Measurements from ENCODE around the gene LAPTM5. TPM values are rescaled to one million over a fixed set of nuclear protein-coding genes. Genes with fewer than 3 reads are reported as not detected.

Gene LAPTM5
- total RNA-seq, 1 experiment from 2014 or later: not detected

GRCh38 chr1:30747033-30748008 is 10.3 kb downstream of the LAPTM5 start:
- Histone ChIP-seq H3K9me3 (ENCODE audit: low read depth, low read length, poor library complexity, severe bottlenecking) (no peaks in the 10 kb centered on the region), H3K4me3 (ENCODE audit: low read depth, low read length, poor library complexity, severe bottlenecking) (no peak overlapping the region), H3K27me3 (replicated peaks; ENCODE audit: insufficient read depth, low read depth, low read length, poor library complexity) (no peaks in the 10 kb centered on the region), H3K4me1 (ENCODE audit: insufficient read depth, low read length, poor library complexity, severe bottlenecking) (no peaks in the 10 kb centered on the region), H3K27ac (ENCODE audit: low read depth, low read length, poor library complexity, severe bottlenecking) (no peak overlapping the region), H3K36me3 (ENCODE audit: insufficient read depth, low read length, poor library complexity, severe bottlenecking) (no peaks in the 10 kb centered on the region)
- TF ChIP-seq CTCF (conservative IDR thresholded peaks at IDR 0.05; ENCODE audit: low read depth, low read length) (no peak), EZH2 (IDR thresholded peaks at IDR 0.05; ENCODE audit: borderline replicate concordance, low read depth, low read length, poor library complexity, severe bottlenecking) (no peak)
- ChIA-PET CTCF (no interaction called here), POLR2A (ENCODE audit: low non-redundant PET) (no interaction called here)
- no TSS peak for BruUV-seq (replicated peaks)
- DNase-seq (ENCODE audit: low spot score): no peak
- intact Hi-C loops (cut with micrococcal nuclease; ENCODE audit: unreplicated experiment): no loop called here

GRCh38 chr1:30746212-30747032 is 11.2 kb downstream of the LAPTM5 start:
- Histone ChIP-seq H3K27me3 (replicated peaks; ENCODE audit: insufficient read depth, low read depth, low read length, poor library complexity) (no peaks in the 10 kb centered on the region), H3K9me3 (ENCODE audit: low read depth, low read length, poor library complexity, severe bottlenecking) (no peaks in the 10 kb centered on the region), H3K36me3 (ENCODE audit: insufficient read depth, low read length, poor library complexity, severe bottlenecking) (no peaks in the 10 kb centered on the region), H3K4me1 (ENCODE audit: insufficient read depth, low read length, poor library complexity, severe bottlenecking) (no peaks in the 10 kb centered on the region), H3K27ac (ENCODE audit: low read depth, low read length, poor library complexity, severe bottlenecking) (no peak overlapping the region), H3K4me3 (ENCODE audit: low read depth, low read length, poor library complexity, severe bottlenecking) (no peak overlapping the region)
- ChIA-PET CTCF (no interaction called here), POLR2A (ENCODE audit: low non-redundant PET) (no interaction called here)
- BruUV-seq (replicated peaks): no TSS peak
- intact Hi-C loops (cut with micrococcal nuclease; ENCODE audit: unreplicated experiment): no loop called here
- no peak for DNase-seq (ENCODE audit: low spot score)
- TF ChIP-seq CTCF (conservative IDR thresholded peaks at IDR 0.05; ENCODE audit: low read depth, low read length) (no peak), EZH2 (IDR thresholded peaks at IDR 0.05; ENCODE audit: borderline replicate concordance, low read depth, low read length, poor library complexity, severe bottlenecking) (no peak)

GRCh38 chr1:30745834-30746208 is 11.8 kb downstream of the LAPTM5 start:
- DNase-seq (ENCODE audit: low spot score): no peak
- no TSS peak for BruUV-seq (replicated peaks)
- intact Hi-C loops (cut with micrococcal nuclease; ENCODE audit: unreplicated experiment): no loop called here
- TF ChIP-seq EZH2 (IDR thresholded peaks at IDR 0.05; ENCODE audit: borderline replicate concordance, low read depth, low read length, poor library complexity, severe bottlenecking) (no peak), CTCF (conservative IDR thresholded peaks at IDR 0.05; ENCODE audit: low read depth, low read length) (no peak)
- H3K27ac ChIP-seq (ENCODE audit: low read depth, low read length, poor library complexity, severe bottlenecking): no peak overlapping the region
- no peaks in the 10 kb centered on the region for H3K4me1 ChIP-seq (ENCODE audit: insufficient read depth, low read length, poor library complexity, severe bottlenecking)
- ChIA-PET CTCF (no interaction called here), POLR2A (ENCODE audit: low non-redundant PET) (no interaction called here)
- no peaks in the 10 kb centered on the region for H3K9me3 ChIP-seq (ENCODE audit: low read depth, low read length, poor library complexity, severe bottlenecking)
- no peak overlapping the region for H3K4me3 ChIP-seq (ENCODE audit: low read depth, low read length, poor library complexity, severe bottlenecking)
- H3K27me3 ChIP-seq (replicated peaks; ENCODE audit: insufficient read depth, low read depth, low read length, poor library complexity): no peaks in the 10 kb centered on the region
- no peaks in the 10 kb centered on the region for H3K36me3 ChIP-seq (ENCODE audit: insufficient read depth, low read length, poor library complexity, severe bottlenecking)

Data from A673 (cell line).